ENCODE data around the gene GRIN3A. TPM values are rescaled to one million over a fixed set of nuclear protein-coding genes. Genes with fewer than 3 reads are reported as not detected.

The GRIN3A gene
- total RNA-seq, 1 experiment from 2014 or later, result not detected

DNA sequence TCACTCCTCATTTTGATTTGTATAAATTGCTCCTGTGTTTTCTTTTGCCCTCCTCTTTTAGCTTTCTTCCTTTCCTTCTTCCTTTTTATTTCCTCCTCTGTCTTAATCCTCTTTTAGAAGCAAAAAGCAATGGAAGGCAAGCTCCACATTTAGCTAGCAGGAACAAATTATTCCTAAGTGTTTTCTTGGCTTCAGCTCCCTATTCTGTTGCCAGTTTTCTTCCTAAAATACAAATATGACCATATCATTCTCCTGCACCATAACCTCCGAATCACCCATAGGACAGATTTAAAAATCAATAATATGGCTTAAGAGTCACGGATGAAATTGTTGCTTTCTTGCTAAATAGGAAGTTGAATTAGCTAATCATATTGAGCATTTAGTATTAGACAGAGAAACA lies 49.4 kb downstream of the GRIN3A start:
- no peak overlapping the region for H3K4me3 Mint-ChIP-seq
- H3K23ac ChIP-seq (ENCODE audit: insufficient read length, low read depth, low read length), result no peak overlapping the region
- H4K20me1 ChIP-seq (ENCODE audit: control insufficient read depth, insufficient read depth, insufficient read length), result no peaks in the 10 kb centered on the region
- no peak overlapping the region for H3K14ac ChIP-seq (ENCODE audit: insufficient read depth, low read length)
- DNase-seq, result no peak
- no peaks in the 10 kb centered on the region for H3K9me3 Mint-ChIP-seq
- no peaks in the 10 kb centered on the region for H3K79me1 ChIP-seq (ENCODE audit: insufficient read depth, low read depth, low read length, poor library complexity, severe bottlenecking)
- no peak overlapping the region for H2AFZ ChIP-seq (ENCODE audit: low read length)
- no peak overlapping the region for H2BK15ac ChIP-seq (ENCODE audit: low read depth, low read length)
- no peak overlapping the region for H2BK20ac ChIP-seq (ENCODE audit: low read depth, low read length, poor library complexity, severe bottlenecking)
- H3K4ac ChIP-seq (ENCODE audit: low read depth, low read length), result no peak overlapping the region
- no peaks in the 10 kb centered on the region for H3K36me3 Mint-ChIP-seq (ENCODE audit: insufficient read depth in 1 of 3, low read depth in 3 of 3)
- H3K79me2 ChIP-seq (ENCODE audit: insufficient read depth, low read length), result no peaks in the 10 kb centered on the region
- H2BK120ac ChIP-seq (ENCODE audit: low read depth, low read length, poor library complexity, severe bottlenecking), result no peak overlapping the region
- TF ChIP-seq, protein P1, sequence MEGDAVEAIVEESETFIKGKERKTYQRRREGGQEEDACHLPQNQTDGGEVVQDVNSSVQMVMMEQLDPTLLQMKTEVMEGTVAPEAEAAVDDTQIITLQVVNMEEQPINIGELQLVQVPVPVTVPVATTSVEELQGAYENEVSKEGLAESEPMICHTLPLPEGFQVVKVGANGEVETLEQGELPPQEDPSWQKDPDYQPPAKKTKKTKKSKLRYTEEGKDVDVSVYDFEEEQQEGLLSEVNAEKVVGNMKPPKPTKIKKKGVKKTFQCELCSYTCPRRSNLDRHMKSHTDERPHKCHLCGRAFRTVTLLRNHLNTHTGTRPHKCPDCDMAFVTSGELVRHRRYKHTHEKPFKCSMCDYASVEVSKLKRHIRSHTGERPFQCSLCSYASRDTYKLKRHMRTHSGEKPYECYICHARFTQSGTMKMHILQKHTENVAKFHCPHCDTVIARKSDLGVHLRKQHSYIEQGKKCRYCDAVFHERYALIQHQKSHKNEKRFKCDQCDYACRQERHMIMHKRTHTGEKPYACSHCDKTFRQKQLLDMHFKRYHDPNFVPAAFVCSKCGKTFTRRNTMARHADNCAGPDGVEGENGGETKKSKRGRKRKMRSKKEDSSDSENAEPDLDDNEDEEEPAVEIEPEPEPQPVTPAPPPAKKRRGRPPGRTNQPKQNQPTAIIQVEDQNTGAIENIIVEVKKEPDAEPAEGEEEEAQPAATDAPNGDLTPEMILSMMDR (conservative IDR thresholded peaks at IDR 0.05), result no peak
- no peak overlapping the region for H3K56ac ChIP-seq (ENCODE audit: insufficient read length, low read depth, low read length)
- no peak overlapping the region for H3K27ac ChIP-seq (ENCODE audit: insufficient read length, low read depth, low read length)
- no peak overlapping the region for H3K27ac Mint-ChIP-seq
- H3K9ac ChIP-seq (ENCODE audit: extremely low read depth, insufficient read length, low read length), result no peak overlapping the region
- no peaks in the 10 kb centered on the region for H3K4me1 Mint-ChIP-seq
- no peak overlapping the region for H3K4me2 ChIP-seq (ENCODE audit: insufficient read depth, insufficient read length, low read length)
- H3K4me1 ChIP-seq (ENCODE audit: insufficient read depth, low read length), result no peaks in the 10 kb centered on the region; the same call in 1 of the 2 replicates
- H4K91ac ChIP-seq (ENCODE audit: insufficient read length, low read depth, low read length), result no peak overlapping the region
- H4K5ac ChIP-seq (ENCODE audit: insufficient read length, low read depth, low read length), result no peak overlapping the region
- no peaks in the 10 kb centered on the region for H3K27me3 ChIP-seq (ENCODE audit: insufficient read depth, low read length)
- no peak overlapping the region for H3T11ph ChIP-seq (ENCODE audit: low read length)
- H2BK12ac ChIP-seq (ENCODE audit: insufficient read length, low read depth, low read length), result no peak overlapping the region
- no CpG with 5 or more reads among the region's 2 CpGs for WGBS (ENCODE audit: extremely low coverage, insufficient read length, low lambda C conversion rate)
- H3K27me3 Mint-ChIP-seq (ENCODE audit: low read depth), result peaks cover 3% of the 10 kb centered on the region
- no peak overlapping the region for H4K8ac ChIP-seq (replicated peaks; ENCODE audit: insufficient read length, low read depth, low read length)
- no peaks in the 10 kb centered on the region for H3K9me3 ChIP-seq (ENCODE audit: control insufficient read depth, low read depth, low read length)
- no peaks in the 10 kb centered on the region for H3K23me2 ChIP-seq (ENCODE audit: insufficient read length, low read depth, low read length, poor library complexity, severe bottlenecking)
- H2AK5ac ChIP-seq (ENCODE audit: insufficient read length, low read length), result no peak overlapping the region
- H2BK5ac ChIP-seq (ENCODE audit: insufficient read length, low read length), result no peak overlapping the region
- no peak overlapping the region for H3K18ac ChIP-seq (ENCODE audit: insufficient read length, low read depth, low read length)

Data from H9 (cell line).